Breast epithelium (tissue), 4 donors: Measurements from ENCODE around the gene RP9. TPM values are rescaled to one million over a fixed set of nuclear protein-coding genes. Genes with fewer than 3 reads are reported as not detected.

Experiments
- DNase-seq, 2 donors: peaks; one replicate each; pipeline ENCODE4 v3.0.0-alpha.2; 2019; ENCODE audit warnings: low spot score in 2 of 2
- H3K27ac ChIP-seq, 2 donors: fragments of 200-600 bp; sonication (generic) in 1 of 2; one replicate each; pipeline ENCODE4 v1.5.1; 2016 to 2019; ENCODE audit warnings: mild to moderate bottlenecking in 1 of 2
- H3K27me3 ChIP-seq, 2 donors: fragments of 200-600 bp; sonication (generic) in 1 of 2; one replicate each; pipeline versions ENCODE4 v1.5.1 to v1.6.0; 2017 to 2019; ENCODE audit warnings: control low read depth in 1 of 2, mild to moderate bottlenecking in 1 of 2
- H3K36me3 ChIP-seq: fragments of 200-600 bp; one replicate; pipeline ENCODE4 v1.5.1; 2019
- H3K4me1 ChIP-seq, 2 donors: fragments of 200-600 bp; sonication (generic); one replicate each; pipeline ENCODE4 v1.5.1; 2016 to 2019; ENCODE audit warnings: control low read depth in 1 of 2
- H3K4me3 ChIP-seq, 3 donors: fragments of 200-600 bp; sonication (generic); 1 replicate in 2 of 3; 2 replicates in 1 of 3; pipeline ENCODE4 v1.5.1; 2016 to 2019; ENCODE audit warnings: mild to moderate bottlenecking in 3 of 3, moderate library complexity in 2 of 3
- H3K9me3 ChIP-seq, 2 donors: fragments of 200-600 bp; sonication (generic) in 1 of 2; one replicate each; pipeline ENCODE4 v1.5.1; 2016 to 2019; ENCODE audit warnings: control low read depth in 1 of 2
- CTCF ChIP-seq, 3 donors: fragments of 450-650 bp; IDR thresholded peaks; one replicate each; pipeline ENCODE4 v1.5.1; 2016 to 2017; ENCODE audit warnings: antibody characterized with exemption in 3 of 3, mild to moderate bottlenecking in 3 of 3, moderate library complexity in 3 of 3
- POLR2A ChIP-seq: fragments of 450-650 bp; IDR thresholded peaks from one replicate; pipeline ENCODE4 v1.6.1; 2016; ENCODE audit warnings: antibody characterized with exemption, mild to moderate bottlenecking, moderate library complexity
- POLR2AphosphoS5 ChIP-seq, 3 donors: sonication (generic); formaldehyde crosslinking; IDR thresholded peaks; one replicate each; pipeline ENCODE4 v1.6.1; 2017; ENCODE audit warnings: antibody characterized with exemption in 3 of 3
- intact Hi-C: fragments of 100-400 bp; cut with DNase I; formaldehyde crosslinking; loops from one replicate; pipeline ENCODE4 v1.15.1; 2023; ENCODE audit warnings: low total_unique reads
- total RNA-seq, 3 donors: library from RNA; depleted of rRNA; stranded (reverse); fragments of >200 nt; gene quantifications; one replicate each; pipeline ENCODE4 v1.1.0, GENCODE V29; 2016

RP9 gene
- total RNA-seq, 3 donors from 2014 or later, result 8.5 to 17.0 (median 13.4) TPM

GRCh38 chr7:33061282-33061937 is 47.8 kb downstream of the RP9 start:
- Histone ChIP-seq H3K9me3 (peaks cover 7 to 13% of the 10 kb centered on the region in 2 donors), H3K27ac (no peak overlapping the region), H3K4me3 (peak overlapping the region; percentile 88 to 97 (median 89)), H3K27me3 (no peaks in the 10 kb centered on the region), H3K4me1 (peaks cover 0 to 10% of the 10 kb centered on the region in 2 donors), H3K36me3 (no peaks in the 10 kb centered on the region)
- TF ChIP-seq POLR2AphosphoS5 (IDR thresholded peaks at IDR 0.05) (no peak), POLR2A (no peak), CTCF (IDR thresholded peaks at IDR 0.05) (no peak)
- intact Hi-C loops, result no loop called here
- no peak for DNase-seq

DNA sequence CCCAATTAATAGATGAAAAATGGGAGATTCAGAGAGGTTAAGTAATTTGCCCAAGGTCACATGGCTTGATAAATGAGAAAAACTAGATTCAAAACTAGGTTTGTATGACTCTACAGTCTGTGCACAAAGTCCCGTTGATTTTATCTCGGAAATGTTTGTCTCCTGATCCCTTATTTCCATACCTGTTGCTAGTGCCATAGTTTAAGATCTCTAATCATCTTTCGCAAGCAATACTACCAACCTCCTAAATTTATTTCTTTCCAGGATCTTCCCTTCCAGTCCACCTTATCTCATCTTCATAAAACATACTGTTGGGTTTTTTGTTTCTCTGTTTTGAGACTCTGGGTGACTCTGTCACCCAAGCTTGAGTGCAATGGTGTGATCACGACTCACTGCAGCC is 49.6 kb downstream of the RP9 start:
- intact Hi-C loops, result no loop called here
- no peak for TF ChIP-seq CTCF (IDR thresholded peaks at IDR 0.05)
- TF ChIP-seq POLR2A, result no peak
- TF ChIP-seq POLR2AphosphoS5 (IDR thresholded peaks at IDR 0.05), result no peak
- no peaks in the 10 kb centered on the region for H3K27me3 ChIP-seq
- H3K4me1 ChIP-seq, result peaks cover 0 to 10% of the 10 kb centered on the region in 2 donors
- H3K9me3 ChIP-seq, result no peaks in the 10 kb centered on the region
- H3K4me3 ChIP-seq, result no peak overlapping the region
- H3K36me3 ChIP-seq, result no peaks in the 10 kb centered on the region
- DNase-seq, result no peak
- H3K27ac ChIP-seq, result no peak overlapping the region

DNA sequence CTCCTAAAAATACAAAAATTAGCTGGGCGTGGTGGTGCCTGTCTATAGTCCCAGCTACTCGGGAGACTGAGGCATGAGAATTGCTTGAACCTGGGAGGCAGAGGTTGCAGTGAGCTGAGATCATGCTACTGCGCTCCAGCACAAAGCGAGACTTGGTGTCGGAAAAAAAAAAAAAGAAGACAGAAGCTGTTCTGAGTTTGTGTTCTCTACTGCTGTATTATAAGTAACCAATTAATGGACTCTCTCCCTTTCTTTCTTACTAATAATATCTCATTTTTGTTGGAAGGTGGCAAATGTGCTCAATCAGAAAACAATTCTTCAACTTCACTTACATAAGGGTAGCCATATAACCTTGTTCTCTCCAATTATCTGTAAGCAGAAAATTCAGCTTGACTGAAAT is 54.0 kb downstream of the RP9 start:
- Histone ChIP-seq H3K4me1 (peaks cover 0 to 2% of the 10 kb centered on the region in 2 donors), H3K27me3 (no peaks in the 10 kb centered on the region), H3K9me3 (no peaks in the 10 kb centered on the region), H3K27ac (no peak overlapping the region), H3K36me3 (no peaks in the 10 kb centered on the region), H3K4me3 (no peak overlapping the region)
- TF ChIP-seq CTCF (IDR thresholded peaks at IDR 0.05), result no peak
- no peak for DNase-seq
- intact Hi-C loops, result no loop called here

GRCh38 chr7:33054261-33054964 is 54.8 kb downstream of the RP9 start:
- Histone ChIP-seq H3K4me1 (peaks cover 0 to 3% of the 10 kb centered on the region in 2 donors), H3K27me3 (no peaks in the 10 kb centered on the region), H3K27ac (no peak overlapping the region), H3K9me3 (no peaks in the 10 kb centered on the region), H3K36me3 (no peaks in the 10 kb centered on the region), H3K4me3 (no peak overlapping the region)
- DNase-seq, result no peak
- intact Hi-C loops, result no loop called here
- TF ChIP-seq CTCF (IDR thresholded peaks at IDR 0.05), result no peak
- no peak for TF ChIP-seq POLR2AphosphoS5 (IDR thresholded peaks at IDR 0.05)

GRCh38 chr7:33053721-33054120 is 55.5 kb downstream of the RP9 start:
- no peak for DNase-seq
- H3K27me3 ChIP-seq, result no peaks in the 10 kb centered on the region
- no peak overlapping the region for H3K27ac ChIP-seq
- no peaks in the 10 kb centered on the region for H3K36me3 ChIP-seq
- H3K4me1 ChIP-seq, result peaks cover 0 to 3% of the 10 kb centered on the region in 2 donors
- TF ChIP-seq POLR2AphosphoS5 (IDR thresholded peaks at IDR 0.05) (no peak), POLR2A (no peak), CTCF (IDR thresholded peaks at IDR 0.05) (no peak)
- intact Hi-C loops, result no loop called here
- H3K9me3 ChIP-seq, result no peaks in the 10 kb centered on the region
- no peak overlapping the region for H3K4me3 ChIP-seq
